AG08396 (cell line): ENCODE data around the gene TNFSF10.
A peak's percentile ranks its signal among the peaks of the same experiment; 100 is the strongest.
"Not testable (repeated sequence)": the region's sequence is repeated elsewhere in the genome, so short reads cannot be mapped to it uniquely, and the experiment has no call there.

Experiments used
- DNase-seq: peaks from one replicate; pipeline ENCODE4 v3.0.0; 2012; ENCODE audit warnings: low spot score, mixed read lengths

Gene TNFSF10

GRCh38 chr3:172543884-172544283 is 20.7 kb upstream of the TNFSF10 start:
- DNase-seq: no peak

- no peak for DNase-seq
Measured at GRCh38 chr3:172543419-172543818, 20.2 kb upstream of the TNFSF10 start.

DNA sequence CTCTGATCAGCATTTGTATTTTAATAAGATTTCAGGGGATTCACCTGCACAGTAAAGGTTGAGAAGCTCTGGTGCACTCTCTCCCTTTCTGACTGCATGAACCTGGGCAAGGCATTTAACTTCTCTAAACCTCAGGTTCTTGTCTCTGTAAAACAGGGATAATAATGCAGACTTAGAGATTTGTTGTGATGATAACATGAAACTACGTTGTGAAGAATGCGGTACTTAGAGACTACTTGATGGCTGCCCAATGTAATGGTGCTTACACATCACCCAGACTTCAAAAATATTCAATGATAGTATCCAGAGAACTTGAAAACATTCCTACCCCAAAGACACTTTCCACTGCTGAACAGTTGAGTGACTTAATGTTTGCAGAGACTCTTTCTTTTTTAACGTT is 19.8 kb upstream of the TNFSF10 start:
- no peak for DNase-seq

DNA sequence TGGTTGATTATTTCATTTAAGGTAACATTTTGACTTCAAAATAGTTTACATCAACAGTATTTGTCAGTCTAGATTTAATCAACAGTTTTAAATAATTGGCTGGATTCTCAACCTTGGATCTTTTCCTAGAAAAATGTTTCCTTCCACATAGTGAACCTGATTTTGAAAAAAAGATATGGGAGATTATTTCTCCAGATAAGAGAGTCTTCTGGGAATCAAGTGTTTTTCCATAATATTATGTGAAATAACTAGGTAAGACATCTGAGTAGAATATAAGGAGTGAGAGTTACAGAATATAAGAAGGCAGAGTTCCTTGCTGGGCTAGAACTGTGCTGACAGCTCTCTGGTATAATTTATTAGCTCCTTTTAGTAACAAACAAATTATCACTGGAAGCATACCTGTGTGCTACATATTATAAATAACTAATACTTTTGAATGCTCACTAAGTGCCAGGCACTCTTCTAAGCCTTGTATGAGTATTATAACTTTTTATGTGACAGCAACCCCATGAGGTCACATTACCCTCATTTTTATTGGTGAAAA is 18.8 kb upstream of the TNFSF10 start:
- DNase-seq: no peak

DNA sequence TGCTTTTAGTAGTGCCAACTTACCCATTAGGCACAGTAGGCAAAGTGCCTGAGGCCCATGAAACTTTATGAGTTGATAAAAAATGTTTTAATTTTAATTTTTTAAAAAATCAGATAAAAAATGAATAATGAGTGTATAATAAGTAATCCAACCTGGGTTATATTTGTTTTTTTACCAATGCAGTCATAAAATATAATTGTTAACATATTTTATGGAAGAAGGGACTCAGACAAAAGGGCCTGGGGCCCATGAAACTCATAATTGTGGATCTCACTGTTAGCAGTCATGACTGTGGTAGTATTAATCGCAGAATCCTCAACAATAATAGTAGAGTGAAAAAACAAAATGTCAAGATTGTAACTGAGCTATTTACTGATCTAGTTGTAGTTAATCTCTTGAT is 16.8 kb upstream of the TNFSF10 start:
- DNase-seq: no peak

- no peak for DNase-seq
Measured at GRCh38 chr3:172539273-172539672, 16.0 kb upstream of the TNFSF10 start.

DNA sequence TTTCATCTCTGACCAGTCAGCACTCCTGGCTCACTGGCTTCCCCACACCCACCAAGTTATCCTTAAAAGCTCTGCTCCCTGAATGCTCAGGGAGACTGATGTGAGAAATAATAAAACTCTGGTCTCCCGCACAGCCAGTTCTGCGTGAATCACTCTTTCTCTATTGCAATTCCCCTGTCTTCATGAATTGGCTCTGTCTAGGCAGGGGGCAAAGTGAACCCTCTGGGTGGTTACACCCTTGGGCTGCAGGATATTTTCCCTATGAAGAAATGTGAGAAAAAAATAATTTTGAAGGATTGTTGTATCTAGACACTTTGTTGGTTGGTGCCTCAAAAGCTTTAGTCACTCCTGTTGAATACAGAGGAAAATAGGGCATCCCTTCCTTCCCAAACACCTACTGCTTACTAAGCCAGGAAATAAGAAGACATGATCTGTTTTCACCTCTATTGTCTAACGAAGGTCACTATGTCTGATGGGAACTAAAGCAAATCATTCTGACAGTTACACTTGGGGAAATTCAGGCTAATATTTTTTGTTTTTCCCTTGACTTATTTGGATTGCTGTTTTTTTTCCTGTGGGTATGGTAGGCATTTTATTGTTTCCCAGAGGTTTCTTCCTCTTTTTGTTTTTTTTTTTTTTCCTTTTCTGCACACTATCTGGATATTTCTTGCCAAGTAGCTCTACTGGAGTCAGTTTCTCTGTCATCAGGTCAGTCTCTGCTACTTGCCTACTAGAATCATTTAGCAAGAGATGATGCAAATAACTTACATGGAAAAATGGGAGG is 15.3 kb upstream of the TNFSF10 start:
- no peak for DNase-seq

DNA sequence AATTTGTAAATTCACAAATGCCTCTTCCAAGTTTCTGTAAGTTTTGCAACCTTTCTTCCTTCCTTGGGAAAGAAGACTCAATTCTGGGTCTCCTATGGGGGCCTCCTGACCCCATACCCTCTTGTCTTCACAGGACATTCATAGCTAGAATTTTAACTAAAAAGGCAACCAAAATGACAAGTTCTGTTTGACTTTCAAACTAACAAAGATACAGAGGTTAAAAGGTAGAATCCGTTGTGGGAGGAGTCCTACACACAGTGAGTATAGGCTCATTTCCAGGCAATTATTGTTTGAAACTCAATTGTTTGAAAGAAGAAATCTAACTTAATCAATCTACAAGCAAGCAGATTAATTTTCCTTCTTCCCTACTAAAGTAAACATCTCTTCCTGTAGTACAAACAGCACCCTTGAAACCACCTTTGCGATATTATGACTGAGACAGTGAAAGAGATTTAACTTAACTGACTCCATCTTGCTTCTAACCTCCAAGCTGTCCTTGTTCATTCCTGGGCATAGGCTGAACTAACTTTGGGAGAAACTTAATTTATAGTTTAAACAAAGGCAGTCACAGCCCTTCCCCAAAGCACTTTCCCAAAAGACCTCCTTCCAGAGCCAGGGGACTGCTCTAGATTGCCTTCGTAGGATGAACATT is 14.4 kb upstream of the TNFSF10 start:
- no peak for DNase-seq

- no peak for DNase-seq
Measured at GRCh38 chr3:172536993-172537419, 13.8 kb upstream of the TNFSF10 start.

DNA sequence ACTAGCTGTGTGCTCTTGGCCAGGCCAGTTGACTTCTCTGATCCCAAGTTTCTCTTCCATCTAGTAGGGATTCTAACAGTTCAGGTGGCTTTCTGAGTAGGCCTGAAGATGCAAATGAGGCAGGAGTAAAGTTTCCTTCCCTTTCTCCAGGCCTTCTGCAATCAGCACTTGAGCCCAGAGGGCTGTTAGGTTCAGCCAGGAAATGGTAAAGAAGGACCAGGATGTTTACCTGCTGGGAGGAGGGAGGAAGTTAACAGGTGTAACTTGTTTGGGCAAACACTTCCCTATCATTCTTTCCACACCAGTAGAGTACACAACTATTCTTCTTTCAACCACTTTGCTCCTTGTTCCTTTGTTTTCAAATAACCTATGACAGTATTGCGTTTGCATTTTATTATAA is 13.3 kb upstream of the TNFSF10 start:
- DNase-seq: no peak

DNA sequence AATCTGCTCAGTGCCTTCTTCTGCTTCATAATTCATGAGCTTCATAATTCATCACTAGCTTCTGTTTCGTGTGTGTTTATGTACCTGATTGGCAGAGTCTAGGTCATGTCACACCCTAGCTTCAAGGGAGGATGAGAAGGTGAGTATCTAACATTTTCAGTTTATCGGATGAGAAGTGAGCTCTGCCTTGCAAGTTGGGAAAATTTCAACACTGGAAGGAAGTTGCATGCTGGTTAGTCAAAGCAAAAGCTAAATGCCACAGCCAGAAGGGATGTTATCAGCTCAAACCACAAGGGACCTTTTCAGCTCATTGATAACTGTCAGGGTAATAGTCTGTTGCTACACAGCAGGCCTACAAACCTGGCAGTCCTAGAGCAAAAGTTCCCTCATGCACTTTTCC is 7.3 kb upstream of the TNFSF10 start:
- no peak for DNase-seq

GRCh38 chr3:172530101-172530561 is 6.9 kb upstream of the TNFSF10 start:
- no peak for DNase-seq

DNA sequence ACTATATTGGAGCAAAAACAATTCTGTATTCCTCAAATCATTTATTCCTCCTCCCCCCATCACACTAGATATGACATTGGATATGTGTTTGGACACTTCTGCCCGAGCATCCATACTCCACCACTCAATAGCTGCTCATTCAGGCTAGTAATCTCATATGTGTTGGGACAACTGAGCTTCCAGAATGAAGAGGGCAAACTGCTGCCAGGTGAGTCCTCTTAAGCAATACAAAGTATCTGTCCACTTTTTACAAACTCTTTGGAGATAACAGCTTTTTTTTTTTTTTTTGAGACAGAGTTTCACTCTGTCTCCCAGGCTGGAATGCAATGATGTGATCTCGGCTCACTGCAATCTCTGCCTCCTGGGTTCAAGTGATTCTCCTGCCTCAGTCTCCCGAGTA is 5.4 kb upstream of the TNFSF10 start:
- no peak for DNase-seq

- no peak for DNase-seq
Measured at GRCh38 chr3:172527306-172527705, 4.1 kb upstream of the TNFSF10 start.

DNA sequence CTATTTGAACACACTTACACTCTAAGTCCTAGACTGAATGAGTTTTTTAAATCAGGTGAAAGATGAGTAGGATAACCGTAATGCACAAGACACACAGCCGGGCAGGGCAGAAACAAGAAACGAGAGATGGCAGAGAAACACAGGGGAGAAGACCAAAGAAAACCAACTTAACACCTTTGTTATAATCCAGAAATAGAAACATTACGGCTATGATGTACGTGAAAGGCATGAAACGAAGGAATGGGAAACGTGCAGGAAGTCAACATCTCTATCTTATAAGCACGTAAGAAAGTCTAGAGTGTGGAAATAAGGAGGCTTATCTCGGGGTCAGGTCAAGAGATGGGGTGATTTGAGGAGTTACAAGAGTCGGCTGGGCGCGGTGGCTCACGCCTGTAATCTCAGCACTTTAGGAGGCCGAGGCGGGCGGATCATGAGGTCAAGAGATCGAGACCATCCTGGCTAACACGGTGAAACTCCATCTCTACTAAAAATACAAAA is 1.9 kb upstream of the TNFSF10 start:
- no peak for DNase-seq

- peak; percentile 27 for DNase-seq
Measured at GRCh38 chr3:172524611-172525010, 1.4 kb upstream of the TNFSF10 start.

GRCh38 chr3:172521837-172522726 is 1.1 kb downstream of the TNFSF10 start:
- DNase-seq: not testable (repeated sequence)

GRCh38 chr3:172520301-172520831 is 2.9 kb downstream of the TNFSF10 start:
- peak; percentile 69 for DNase-seq

DNA sequence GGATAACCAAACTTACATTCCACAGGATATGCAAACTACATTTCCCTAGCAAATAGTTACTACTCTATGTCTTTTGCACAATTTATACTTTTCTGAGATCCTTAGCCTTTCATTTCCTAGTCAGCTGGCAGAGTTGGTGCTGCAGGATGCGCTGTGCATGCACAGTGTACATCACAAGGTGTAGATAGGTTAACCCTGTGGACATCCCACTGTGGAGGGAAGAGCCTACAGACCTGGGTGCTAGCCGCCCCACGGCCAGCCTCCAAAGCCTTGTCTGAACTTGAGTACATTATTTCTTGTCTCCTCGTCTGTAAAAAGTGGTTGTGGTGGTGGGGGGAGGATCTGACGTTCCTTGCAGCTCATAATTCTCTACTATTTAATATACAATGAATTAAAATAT is 3.5 kb downstream of the TNFSF10 start:
- no peak for DNase-seq

DNA sequence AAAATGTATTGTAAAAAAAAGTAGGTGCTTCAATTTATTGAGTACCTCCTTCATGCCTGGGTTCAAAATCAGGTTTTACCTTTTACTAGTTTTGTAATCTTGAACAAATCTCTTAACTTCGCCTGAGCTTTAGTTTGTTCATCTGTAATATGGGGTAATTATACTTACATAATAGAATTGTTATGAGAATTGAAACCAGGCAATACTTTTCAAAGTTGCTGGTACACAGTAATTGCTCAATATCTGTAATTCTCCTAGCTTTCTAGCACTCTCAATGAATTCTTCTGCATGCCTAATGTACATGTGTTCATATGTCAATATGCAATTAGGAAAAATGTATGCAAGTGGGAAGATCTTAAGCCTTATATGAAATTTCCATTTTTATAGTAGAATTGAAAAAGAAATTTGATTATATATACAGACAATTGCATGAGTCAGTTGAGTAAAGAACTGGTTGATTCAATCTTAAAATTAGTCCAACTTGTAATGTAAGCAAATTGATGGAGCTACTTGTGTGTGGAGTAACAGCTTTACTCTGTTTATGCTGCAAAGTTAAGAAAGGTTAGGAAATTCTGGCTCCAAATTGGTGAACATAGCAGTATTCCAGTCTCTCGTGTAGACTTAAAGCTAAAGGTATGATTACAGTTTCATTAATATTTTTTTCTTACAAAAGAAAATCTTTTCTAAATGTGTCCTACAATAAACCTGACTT is 4.1 kb downstream of the TNFSF10 start:
- DNase-seq: no peak

DNA sequence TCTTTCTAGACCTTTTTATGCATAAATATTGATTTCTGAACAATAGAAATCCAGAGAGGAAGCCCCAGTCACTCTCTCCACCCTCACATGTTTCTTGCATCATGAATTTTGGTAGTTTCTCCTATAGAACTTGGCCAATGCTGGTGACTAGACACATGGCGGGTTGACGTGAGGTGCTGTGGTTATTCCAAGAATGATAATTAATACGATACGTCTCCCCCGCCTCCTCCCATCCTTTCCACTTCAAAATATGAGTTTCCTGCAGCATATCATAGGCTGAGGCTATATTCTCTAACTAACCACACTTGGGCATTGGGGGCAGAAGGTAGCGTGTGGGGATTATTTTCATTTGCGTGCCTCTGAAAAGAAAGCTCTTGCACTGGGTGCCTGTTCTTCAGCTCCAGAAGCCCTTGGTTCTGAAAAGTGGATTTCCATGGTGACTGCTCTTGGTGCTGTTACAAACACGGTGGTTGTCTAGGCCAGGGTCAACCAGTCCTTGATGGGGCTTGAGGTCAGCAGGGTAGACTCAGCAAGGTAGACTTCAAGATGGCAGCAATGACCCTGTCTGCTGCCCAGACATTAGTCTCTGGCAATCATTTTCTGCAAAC is 5.3 kb downstream of the TNFSF10 start:
- no peak for DNase-seq
